HG03139 (cell line): ENCODE data around the gene MAGEA2.
A peak's percentile ranks its signal among the peaks of the same experiment; 100 is the strongest.
"Not testable (repeated sequence)": the region's sequence is repeated elsewhere in the genome, so short reads cannot be mapped to it uniquely, and the experiment has no call there.

Experiments used
- ATAC-seq: cut with Tn5 transposase; IDR thresholded peaks from one replicate; pipeline ENCODE4 v1.9.1; 2021; ENCODE audit not compliant: unreplicated experiment

Gene MAGEA2, protein sequence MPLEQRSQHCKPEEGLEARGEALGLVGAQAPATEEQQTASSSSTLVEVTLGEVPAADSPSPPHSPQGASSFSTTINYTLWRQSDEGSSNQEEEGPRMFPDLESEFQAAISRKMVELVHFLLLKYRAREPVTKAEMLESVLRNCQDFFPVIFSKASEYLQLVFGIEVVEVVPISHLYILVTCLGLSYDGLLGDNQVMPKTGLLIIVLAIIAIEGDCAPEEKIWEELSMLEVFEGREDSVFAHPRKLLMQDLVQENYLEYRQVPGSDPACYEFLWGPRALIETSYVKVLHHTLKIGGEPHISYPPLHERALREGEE

DNA sequence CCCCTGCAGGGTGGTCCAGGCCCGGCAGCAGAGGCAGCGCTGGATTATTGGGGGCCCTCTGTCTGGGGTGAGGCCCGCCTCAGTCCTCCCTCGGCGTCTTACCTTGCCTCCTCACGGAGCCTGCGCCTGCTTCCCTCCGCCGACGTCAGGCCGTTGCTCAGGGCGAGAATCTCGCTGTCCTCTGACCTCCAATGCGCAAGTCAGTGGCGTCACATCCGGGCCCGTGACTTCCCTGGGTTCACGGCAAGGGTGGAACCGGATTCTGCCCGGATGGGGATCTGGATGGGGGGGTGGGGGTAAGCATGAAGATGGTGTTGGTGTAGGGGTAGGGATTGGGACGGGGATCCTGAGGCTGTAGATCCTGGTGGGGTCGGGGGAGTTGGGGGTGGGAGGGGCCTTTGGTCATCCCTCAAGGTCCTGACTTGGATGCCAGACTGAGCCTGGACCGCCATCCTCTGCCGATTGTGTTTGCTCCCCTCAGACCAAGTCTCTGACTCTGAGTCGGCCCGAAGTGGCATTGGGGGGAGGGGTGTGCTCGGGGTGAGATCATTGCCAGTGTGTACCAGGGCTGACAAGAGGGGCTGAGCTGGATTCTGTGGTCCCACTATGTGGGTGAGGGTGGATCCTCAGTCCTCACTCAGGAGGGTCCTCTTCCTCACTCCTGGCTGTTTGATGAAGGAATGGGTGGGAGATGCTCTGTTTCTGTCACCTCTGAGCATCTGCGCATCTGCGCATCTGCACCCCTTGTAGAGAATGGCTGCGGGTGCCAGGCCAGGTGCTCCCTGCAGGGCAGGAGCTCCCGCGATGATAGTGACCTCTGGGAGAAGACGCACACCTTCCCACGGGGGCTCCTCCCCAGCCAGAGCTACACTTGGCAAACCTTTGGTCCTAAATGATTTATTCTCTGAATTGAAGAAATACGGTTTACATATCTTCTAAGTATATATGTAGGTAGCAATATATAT, at the start of gene MAGEA2:
MAGEA2 (minus strand) TSS at position 157 of the 965 bp plus-strand sequence. CDS start 2,479 bp downstream, outside the sequence.
- ATAC-seq = not testable (repeated sequence)

DNA sequence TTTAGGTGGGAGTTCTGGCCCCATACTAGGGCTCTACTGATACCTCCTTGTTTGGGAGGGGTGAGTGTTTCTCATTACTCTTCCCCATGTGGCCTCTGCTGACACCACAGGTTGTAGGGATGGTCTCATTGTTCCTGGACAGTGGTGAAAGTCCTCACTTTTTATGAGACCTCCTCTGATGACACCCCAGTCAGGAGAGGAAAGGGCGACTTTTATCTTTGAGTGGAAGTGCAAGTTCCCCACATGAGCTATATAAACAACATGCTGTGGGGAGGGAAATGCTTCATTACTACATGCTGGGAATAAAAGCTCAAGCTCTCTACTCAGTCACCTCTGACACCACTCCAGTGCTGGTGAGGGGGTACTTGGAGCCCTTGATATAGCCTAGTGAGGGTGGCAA, 45.3 kb upstream of the MAGEA2 start:
- ATAC-seq = no peak

DNA sequence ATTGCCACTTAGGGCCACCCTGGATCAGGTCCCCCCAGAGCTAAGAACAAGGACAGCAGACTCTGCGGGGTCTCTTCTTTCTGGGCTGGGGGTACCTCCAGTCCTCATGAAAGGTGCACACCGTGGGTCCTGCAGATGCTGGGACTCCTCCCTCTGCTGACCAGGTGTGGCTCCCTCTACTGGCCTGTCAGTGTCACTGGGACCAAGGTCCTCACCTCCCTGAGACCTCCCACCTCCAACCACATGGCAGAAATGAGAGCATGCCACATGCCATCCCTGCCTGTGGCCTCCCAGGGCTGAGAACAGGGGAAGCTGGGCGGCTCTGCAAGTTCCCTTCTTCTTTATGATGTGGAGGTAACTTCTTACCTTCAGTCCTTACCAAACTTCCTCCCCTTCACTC, 33.4 kb upstream of the MAGEA2 start:
- peak; percentile 84 for ATAC-seq

DNA sequence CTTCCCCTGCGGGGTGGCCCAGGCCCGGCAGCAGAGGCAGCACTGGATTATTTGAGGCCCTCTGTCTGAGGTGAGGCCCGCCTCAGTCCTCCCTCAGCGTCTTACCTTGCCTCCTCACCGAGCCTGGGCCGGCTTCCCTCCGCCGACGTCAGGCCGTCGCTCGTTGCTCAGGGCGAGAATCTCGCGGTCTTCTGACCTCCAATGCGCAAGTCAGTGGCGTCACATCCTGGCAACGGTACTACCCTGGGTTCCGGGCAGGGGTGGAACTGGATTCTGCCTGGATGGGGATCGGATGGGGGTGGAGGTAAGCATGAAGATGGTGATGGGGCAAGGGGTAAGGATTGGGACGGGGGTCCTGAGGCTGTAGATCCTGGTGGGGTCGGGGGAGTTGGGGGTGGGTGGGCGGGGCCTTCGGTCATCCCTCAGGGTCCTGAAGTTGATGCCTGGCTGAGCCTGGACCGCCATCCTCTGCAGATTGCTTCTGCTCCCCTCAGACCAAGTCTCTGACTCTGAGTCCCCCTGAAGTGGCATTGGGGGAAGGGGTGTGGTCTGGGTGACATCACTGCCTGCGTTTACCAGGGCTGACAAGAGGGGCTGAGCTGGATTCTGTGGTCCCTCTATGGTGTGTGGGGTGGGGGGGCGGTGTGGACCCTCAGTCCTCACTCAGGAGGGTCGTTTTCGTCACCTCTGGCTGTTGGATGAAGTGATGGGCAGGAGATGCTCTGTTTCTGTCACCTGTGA, 16.1 kb upstream of the MAGEA2 start, which contains the start of gene MAGEA6:
MAGEA6 (minus strand) TSS at position 141 of the 741 bp plus-strand sequence. CDS start 2,039 bp downstream, outside the sequence.
- not testable (repeated sequence) for ATAC-seq

DNA sequence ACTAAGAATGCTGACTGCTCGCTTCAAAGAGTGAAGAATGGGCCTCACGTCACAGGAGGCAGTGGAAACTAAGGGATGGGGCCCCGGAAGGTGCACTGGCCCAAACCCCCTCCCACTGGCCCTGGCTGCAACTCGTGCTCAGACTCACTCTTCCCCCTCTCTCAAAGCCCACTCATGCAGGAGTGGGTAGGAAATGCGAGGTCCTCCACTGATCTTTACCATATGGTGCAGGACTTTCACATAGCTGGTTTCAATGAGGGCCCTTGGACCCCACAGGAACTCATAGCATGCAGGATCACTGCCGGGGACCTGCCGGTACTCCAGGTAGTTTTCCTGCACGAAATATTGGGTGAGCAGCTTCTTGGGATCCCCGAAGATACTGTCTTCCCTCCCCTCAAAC, 12.9 kb upstream of the MAGEA2 start:
- ATAC-seq = not testable (repeated sequence)

DNA sequence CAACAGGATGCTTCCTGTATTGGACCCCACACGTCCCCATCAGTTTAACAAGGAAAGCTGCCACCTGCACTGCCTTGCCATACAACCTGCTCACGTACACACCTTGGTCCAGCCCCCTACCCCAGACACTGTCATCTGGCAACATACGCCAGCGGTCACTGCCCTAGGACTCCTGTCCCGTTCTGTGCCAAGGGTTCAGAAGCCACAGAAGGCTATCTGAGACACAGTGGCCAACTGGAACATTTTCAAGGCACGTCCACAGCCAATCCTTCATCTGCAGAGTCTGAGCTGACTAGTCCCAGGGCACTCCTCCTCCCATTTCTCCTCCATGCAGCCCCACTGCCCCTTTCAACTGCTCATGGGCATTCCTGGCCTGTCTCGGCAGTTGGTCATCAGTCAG, 7.9 kb upstream of the MAGEA2 start:
- not testable (repeated sequence) for ATAC-seq

DNA sequence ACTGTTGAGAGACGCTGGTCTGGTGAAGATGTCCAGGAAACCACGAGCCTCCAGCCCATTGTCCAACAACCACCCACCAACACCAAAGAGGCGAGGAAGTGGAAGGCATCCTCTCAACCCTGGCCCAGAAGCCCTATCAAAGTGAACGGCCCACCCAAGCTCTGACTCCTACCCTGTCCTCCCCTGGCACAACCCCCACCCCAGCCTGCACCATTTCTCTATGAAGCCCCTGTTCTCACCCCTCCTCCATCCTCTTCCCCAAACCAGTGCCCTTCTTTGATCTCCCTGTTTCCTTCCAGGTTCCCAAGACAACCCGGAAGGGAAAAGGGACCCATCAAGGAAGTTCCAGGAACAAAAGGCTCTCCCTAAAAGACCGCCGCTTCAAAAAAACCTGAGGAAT, 5.9 kb upstream of the MAGEA2 start:
- not testable (repeated sequence) for ATAC-seq

DNA sequence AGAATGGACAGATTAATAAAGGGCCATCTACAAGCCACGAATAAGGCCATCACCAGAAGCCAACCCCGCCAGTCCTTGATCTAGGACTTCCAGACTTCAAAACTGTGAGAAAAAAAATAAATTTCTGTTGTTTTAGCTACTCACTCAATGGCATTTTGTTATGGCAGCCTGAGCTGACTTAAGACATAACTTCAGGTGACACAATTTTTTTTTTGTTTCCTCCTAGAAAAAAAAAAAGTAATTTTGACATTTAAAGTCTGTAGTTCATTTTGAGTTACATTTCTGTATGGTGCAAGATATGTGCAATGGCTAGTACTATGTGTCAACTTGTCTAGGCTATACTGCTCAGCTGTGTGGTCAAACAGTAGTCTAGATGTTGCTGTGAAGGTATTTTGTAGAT, 5.3 kb upstream of the MAGEA2 start, which contains the start of gene CSAG3:
CSAG3 (plus strand) TSS at position 301 of the 400 bp plus-strand sequence.
- not testable (repeated sequence) for ATAC-seq

DNA sequence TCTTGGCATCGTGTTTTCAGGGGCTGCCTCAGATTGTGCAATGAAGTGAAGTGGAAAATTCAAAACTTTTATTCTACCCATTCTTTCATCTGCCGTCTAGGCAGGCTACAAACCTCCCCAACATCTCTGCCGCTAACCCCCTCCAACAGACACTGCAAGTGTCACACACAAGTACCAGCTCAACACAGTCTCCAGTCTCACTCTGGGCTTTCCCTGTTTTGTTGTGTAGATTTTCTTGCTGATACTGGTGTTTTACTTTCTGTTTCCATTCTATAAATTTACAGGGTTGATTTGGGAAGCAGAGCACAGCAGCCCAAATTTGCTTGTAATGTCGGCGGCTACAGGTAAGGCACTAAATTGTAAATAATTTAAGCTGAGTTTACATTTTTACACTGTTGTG, 1.2 kb upstream of the MAGEA2 start:
- ATAC-seq = not testable (repeated sequence)

DNA sequence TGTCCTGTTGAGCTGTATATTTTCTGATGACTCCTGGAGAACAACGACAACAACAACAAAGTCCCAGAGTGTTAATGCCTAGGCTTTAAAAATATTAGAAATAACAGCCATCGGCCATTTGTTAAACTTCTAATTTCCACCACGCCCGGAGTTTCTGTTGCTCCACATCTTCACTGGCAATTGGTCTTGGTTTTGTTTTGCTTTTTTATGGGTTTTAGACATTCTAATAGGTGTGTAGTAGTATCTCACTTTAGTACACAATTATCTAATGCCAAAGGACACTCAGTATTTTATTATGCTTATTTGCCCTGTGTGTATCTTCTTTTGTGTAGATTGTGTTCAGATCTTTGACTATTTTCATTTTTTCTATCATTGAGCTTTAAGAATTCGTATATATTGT, 15.1 kb downstream of the MAGEA2 start:
- ATAC-seq = no peak

DNA sequence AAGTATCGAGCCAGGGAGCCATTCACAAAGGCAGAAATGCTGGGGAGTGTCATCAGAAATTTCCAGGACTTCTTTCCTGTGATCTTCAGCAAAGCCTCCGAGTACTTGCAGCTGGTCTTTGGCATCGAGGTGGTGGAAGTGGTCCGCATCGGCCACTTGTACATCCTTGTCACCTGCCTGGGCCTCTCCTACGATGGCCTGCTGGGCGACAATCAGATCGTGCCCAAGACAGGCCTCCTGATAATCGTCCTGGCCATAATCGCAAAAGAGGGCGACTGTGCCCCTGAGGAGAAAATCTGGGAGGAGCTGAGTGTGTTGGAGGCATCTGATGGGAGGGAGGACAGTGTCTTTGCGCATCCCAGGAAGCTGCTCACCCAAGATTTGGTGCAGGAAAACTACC, 17.1 kb downstream of the MAGEA2 start:
- ATAC-seq = not testable (repeated sequence)

DNA sequence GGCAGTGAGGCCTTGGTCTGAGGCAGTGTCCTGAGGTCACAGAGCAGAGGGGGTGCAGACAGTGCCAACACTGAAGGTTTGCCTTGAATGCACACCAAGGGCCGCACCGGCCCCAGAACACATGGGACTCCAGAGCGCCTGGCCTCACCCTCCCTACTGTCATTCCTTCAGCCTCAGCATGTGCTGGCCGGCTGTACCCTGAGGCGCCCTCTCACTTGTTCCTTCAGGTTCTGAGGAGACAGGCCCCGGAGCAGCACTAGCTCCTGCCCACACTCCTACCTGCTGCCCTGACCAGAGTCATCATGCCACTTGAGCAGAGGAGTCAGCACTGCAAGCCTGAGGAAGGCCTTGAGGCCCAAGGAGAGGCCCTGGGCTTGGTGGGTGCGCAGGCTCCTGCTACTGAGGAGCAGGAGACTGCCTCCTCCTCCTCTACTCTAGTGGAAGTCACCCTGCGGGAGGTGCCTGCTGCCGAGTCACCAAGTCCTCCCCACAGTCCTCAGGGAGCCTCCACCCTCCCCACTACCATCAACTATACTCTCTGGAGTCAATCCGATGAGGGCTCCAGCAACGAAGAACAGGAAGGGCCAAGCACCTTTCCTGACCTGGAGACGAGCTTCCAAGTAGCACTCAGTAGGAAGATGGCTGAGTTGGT, 17.7 kb downstream of the MAGEA2 start:
- ATAC-seq = no peak

DNA sequence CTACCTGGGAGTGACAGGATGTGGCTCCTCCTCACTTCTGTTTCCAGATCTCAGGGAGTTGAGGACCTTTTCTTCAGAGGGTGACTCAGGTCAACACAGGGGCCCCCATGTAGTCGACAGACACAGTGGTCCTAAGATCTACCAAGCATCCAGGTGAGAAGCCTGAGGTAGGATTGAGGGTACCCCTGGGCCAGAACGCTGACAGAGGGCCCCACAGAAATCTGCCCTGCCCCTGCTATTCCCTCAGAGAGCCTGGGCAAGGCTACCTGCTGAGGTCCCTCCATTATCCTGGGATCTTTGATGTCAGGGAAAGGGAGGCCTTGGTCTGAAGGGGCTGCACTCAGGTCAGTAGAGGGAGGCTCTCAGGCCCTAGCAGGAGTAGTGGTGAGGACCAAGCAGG, 18.5 kb downstream of the MAGEA2 start:
- no peak for ATAC-seq

DNA sequence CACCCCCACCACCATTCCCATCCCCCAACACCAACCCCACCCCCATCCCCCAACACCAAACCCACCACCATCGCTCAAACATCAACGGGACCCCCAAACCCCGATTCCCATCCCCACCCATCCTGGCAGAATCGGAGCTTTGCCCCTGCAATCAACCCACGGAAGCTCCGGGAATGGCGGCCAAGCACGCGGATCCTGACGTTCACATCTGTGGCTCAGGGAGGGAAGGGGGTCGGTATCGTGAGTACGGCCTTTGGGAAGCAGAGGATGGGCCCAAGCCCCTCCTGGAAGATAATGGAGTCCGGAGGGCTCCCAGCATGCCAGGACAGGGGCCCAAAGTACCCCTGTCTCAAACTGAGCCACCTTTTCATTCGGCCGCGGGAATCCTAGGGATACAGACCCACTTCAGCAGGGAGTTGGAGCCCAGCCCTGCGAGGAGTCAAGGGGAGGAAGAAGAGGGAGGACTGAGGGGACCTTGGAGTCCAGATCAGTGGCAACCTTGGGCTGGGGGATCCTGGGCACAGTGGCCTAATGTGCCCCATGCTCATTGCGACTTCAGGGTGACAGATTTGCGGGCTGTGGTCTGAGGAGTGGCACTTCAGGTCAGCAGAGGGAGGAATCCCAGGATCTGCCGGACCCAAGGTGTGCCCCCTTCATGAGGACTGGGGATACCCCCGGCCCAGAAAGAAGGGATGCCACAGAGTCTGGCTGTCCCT, 19.3 kb downstream of the MAGEA2 start:
- not testable (repeated sequence) for ATAC-seq

DNA sequence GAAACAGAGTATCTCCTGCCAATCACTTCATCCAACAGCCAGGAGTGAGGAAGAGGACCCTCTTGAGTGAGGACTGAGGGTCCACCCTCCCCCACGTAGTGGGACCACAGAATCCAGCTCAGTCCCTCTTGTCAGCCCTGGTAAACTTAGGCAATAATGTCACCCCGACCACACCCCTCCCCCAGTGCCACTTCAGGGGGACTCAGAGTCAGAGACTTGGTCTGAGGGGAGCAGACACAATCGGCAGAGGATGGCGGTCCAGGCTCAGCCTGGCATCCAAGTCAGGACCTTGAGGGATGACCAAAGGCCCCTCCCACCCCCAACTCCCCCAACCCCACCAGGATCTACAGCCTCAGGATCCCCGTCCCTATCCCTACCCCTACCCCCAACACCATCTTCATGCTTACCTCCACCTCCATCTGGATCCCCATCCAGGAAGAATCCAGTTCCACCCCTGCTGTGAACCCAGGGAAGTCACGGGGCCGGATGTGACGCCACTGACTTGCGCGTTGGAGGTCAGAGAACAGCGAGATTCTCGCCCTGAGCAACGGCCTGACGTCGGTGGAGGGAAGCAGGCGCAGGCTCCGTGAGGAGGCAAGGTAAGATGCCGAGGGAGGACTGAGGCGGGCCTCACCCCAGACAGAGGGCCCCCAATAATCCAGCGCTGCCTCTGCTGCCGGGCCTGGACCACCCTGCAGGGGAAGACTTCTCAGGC, 20.2 kb downstream of the MAGEA2 start, which contains the start of the genes CSAG1 and MAGEA12:
CSAG1 (minus strand) TSS at position 461 of the 715 bp plus-strand sequence. CDS start 1,261 bp downstream, outside the sequence.
MAGEA12 (plus strand) TSS at position 497 of the 715 bp plus-strand sequence. CDS start 2,405 bp downstream, outside the sequence.
- no peak for ATAC-seq

DNA sequence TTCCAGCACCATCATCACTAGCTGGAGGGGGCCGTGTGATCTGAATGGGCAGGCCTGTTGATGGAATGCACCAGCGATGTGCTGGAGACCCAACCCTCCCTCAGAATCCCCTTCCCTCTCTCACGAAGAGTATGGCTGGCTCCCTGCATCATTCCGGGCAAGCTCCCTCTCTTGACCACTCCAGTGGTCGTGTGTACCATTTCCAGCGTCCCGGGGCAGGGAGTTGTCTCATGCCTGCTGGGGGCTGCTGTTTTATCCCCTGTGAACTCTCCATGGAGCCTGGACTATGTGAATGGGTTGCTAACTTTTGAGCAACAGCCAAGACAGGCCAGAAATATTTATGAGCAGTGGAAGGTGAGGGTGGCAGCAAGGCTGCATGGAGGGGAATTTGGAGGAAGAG, 28.2 kb downstream of the MAGEA2 start:
- ATAC-seq = no peak

DNA sequence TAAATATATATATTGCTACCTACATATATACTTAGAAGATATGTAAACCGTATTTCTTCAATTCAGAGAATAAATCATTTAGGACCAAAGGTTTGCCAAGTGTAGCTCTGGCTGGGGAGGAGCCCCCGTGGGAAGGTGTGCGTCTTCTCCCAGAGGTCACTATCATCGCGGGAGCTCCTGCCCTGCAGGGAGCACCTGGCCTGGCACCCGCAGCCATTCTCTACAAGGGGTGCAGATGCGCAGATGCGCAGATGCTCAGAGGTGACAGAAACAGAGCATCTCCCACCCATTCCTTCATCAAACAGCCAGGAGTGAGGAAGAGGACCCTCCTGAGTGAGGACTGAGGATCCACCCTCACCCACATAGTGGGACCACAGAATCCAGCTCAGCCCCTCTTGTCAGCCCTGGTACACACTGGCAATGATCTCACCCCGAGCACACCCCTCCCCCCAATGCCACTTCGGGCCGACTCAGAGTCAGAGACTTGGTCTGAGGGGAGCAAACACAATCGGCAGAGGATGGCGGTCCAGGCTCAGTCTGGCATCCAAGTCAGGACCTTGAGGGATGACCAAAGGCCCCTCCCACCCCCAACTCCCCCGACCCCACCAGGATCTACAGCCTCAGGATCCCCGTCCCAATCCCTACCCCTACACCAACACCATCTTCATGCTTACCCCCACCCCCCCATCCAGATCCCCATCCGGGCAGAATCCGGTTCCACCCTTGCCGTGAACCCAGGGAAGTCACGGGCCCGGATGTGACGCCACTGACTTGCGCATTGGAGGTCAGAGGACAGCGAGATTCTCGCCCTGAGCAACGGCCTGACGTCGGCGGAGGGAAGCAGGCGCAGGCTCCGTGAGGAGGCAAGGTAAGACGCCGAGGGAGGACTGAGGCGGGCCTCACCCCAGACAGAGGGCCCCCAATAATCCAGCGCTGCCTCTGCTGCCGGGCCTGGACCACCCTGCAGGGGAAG, 39.5 kb downstream of the MAGEA2 start, which contains the start of gene MAGEA2B:
MAGEA2B (plus strand) TSS at position 814 of the 973 bp plus-strand sequence. CDS start 2,479 bp downstream, outside the sequence.
- not testable (repeated sequence) for ATAC-seq
